ENCODE measurements around the gene SUPT6H.

GRCh38 chr17:28712705-28713415 is 50.9 kb downstream of the SUPT6H start:
- no peak for TF ChIP-seq RARB (CRISPR knock-in tag; IDR thresholded peaks at IDR 0.05)
- TF ChIP-seq ARNTL (CRISPR knock-in tag; IDR thresholded peaks at IDR 0.05; ENCODE audit: borderline replicate concordance, low read depth): no peak
- TF ChIP-seq ZNF70 (CRISPR knock-in tag; IDR thresholded peaks at IDR 0.05): no peak
- no peak for TF ChIP-seq OSR1 (CRISPR knock-in tag; IDR thresholded peaks at IDR 0.05)
- no peak for TF ChIP-seq ESRRG (CRISPR knock-in tag; IDR thresholded peaks at IDR 0.05)
- no peak for TF ChIP-seq ZNF8 (CRISPR knock-in tag; IDR thresholded peaks at IDR 0.05)
